Endothelial cell of umbilical vein (primary cell): Measurements from ENCODE around the gene CEP72. TPM values are rescaled to one million over a fixed set of nuclear protein-coding genes. Genes with fewer than 3 reads are reported as not detected.

ENCODE experiments used
- BruUV-seq: library from RNA; stranded (reverse); fragments of 400-500 nt; replicated peaks from 2 replicates; lab custom pipeline; 2021; lab: Mats Ljungman, UMichigan
- CTCF ChIA-PET: fragments of 300-600, 350-600 bp; sonication (Branson Sonifier 250); formaldehyde crosslinking; loops from one replicate; lab custom pipeline; 2021; ENCODE audit warnings: antibody characterized with exemption, inconsistent platforms; lab: Charles Lee
- POLR2A ChIA-PET: fragments of 300-600, 350-600 bp; sonication (Branson Sonifier 250); formaldehyde crosslinking; loops from one replicate; lab custom pipeline; 2021; ENCODE audit warnings: antibody characterized with exemption, inconsistent platforms; lab: Charles Lee
- DNase-seq: peaks from one replicate; pipeline ENCODE4 v3.0.0-alpha.2; 2011; ENCODE audit warnings: low read depth, low spot score
- FAIRE-seq: peaks from 2 replicates; lab custom pipeline; 2011; peaks lifted over from hg19 to GRCh38; lab: Jason Lieb, UNC
- H2AFZ ChIP-seq: 2 replicates; pipeline ENCODE4 v1.6.0; 2012; ENCODE audit warnings: low read depth, low read length, control low read depth, inconsistent platforms
- H3K27ac ChIP-seq: 2 replicates; pipeline ENCODE4 v1.5.1; 2011; ENCODE audit warnings: low read depth, mild to moderate bottlenecking, control low read depth, low read length, moderate library complexity; ENCODE audit not compliant: insufficient read depth
- H3K27me3 ChIP-seq, 2 experiments: 2 replicates each; pipeline versions ENCODE4 v1.6.0 to v1.6.1; 2011; ENCODE audit warnings: low read length in 2 of 2, mixed read lengths in 1 of 2; ENCODE audit not compliant: control insufficient read depth in 2 of 2, insufficient read depth in 2 of 2
- H3K36me3 ChIP-seq, 2 experiments: 2 replicates in 1 of 2; 3 replicates in 1 of 2; pipeline ENCODE4 v1.5.1; 2011; ENCODE audit warnings: low read length in 2 of 2, mild to moderate bottlenecking in 1 of 2, moderate library complexity in 1 of 2; ENCODE audit not compliant: control insufficient read depth in 2 of 2, insufficient read depth in 2 of 2; ENCODE audit errors: extremely low read depth in 1 of 2
- H3K4me1 ChIP-seq: 3 replicates; pipeline ENCODE4 v1.5.1; 2011; ENCODE audit warnings: mild to moderate bottlenecking, low read length; ENCODE audit not compliant: control insufficient read depth, insufficient read depth; ENCODE audit errors: extremely low read depth
- H3K4me2 ChIP-seq: 2 replicates; pipeline ENCODE4 v1.6.1; 2011; ENCODE audit warnings: low read length, control low read depth, mixed read lengths; ENCODE audit not compliant: insufficient read depth
- H3K4me3 ChIP-seq, 3 experiments: fragments of 200-600 bp in 1 of 3; sonication (generic), shearing (Covaris generic) in 1 of 3; replicated peaks in 1 of 3; 2 replicates each; pipeline ENCODE4 v1.5.1; 2011 to 2016; ENCODE audit warnings: control low read depth in 3 of 3, low read length in 3 of 3, mild to moderate bottlenecking in 2 of 3, inconsistent platforms in 1 of 3, low read depth in 1 of 3, moderate library complexity in 1 of 3; ENCODE audit not compliant: insufficient read depth in 1 of 3
- H3K79me2 ChIP-seq: 2 replicates; pipeline ENCODE4 v1.6.0; 2012; ENCODE audit warnings: low read length, inconsistent platforms; ENCODE audit not compliant: control insufficient read depth, insufficient read depth
- H3K9ac ChIP-seq: replicated peaks from 2 replicates; pipeline ENCODE3; 2011; ENCODE audit warnings: low read length, control low read depth; ENCODE audit not compliant: insufficient read depth; ENCODE audit errors: extremely low read depth
- H3K9me1 ChIP-seq: replicated peaks from 3 replicates; pipeline ENCODE4 v1.6.0; 2011; ENCODE audit warnings: mild to moderate bottlenecking, low read length; ENCODE audit not compliant: control insufficient read depth, insufficient read depth; ENCODE audit errors: extremely low read depth
- H3K9me3 ChIP-seq: replicated peaks from 2 replicates; pipeline ENCODE4 v1.5.1; 2012; ENCODE audit warnings: low read length, inconsistent platforms; ENCODE audit not compliant: control insufficient read depth, insufficient read depth
- H4K20me1 ChIP-seq: replicated peaks from 2 replicates; pipeline ENCODE3; 2011; ENCODE audit warnings: mild to moderate bottlenecking, low read length; ENCODE audit not compliant: control insufficient read depth, insufficient read depth; ENCODE audit errors: extremely low read depth
- CTCF ChIP-seq, 2 donors: IDR thresholded peaks; 1 replicate in 1 of 2; 2 replicates in 1 of 2; pipeline ENCODE4 v1.5.1; 2011; ENCODE audit warnings: low read length in 2 of 2, mild to moderate bottlenecking in 2 of 2, moderate library complexity in 2 of 2, control low read depth in 1 of 2, inconsistent platforms in 1 of 2, low read depth in 1 of 2; ENCODE audit not compliant: insufficient read depth in 1 of 2; ENCODE audit errors: extremely low read depth in 1 of 2
- EZH2 ChIP-seq: IDR thresholded peaks from 2 replicates; pipeline ENCODE4 v1.6.1; 2012; ENCODE audit warnings: borderline replicate concordance, low read depth, mild to moderate bottlenecking, moderate library complexity, low read length, inconsistent platforms; ENCODE audit not compliant: severe bottlenecking
- FOS ChIP-seq: IDR thresholded peaks from 2 replicates; pipeline ENCODE4 v1.6.1; 2011; ENCODE audit warnings: mild to moderate bottlenecking, low read length, moderate library complexity, borderline replicate concordance; ENCODE audit not compliant: insufficient read depth
- GATA2 ChIP-seq: IDR thresholded peaks from 2 replicates; pipeline ENCODE4 v1.7.0; 2011; ENCODE audit warnings: low read depth, mild to moderate bottlenecking, moderate library complexity, mixed read lengths, low read length; ENCODE audit not compliant: insufficient read length, insufficient read depth
- JUN ChIP-seq: IDR thresholded peaks from 2 replicates; pipeline ENCODE4 v1.6.1; 2011; ENCODE audit warnings: borderline replicate concordance, low read depth; ENCODE audit not compliant: insufficient read length, insufficient read depth
- MAX ChIP-seq: IDR thresholded peaks from 2 replicates; pipeline ENCODE4 v1.6.1; 2011; ENCODE audit not compliant: insufficient read depth, insufficient read length
- MYC ChIP-seq: IDR thresholded peaks from one replicate; pipeline ENCODE4 v1.6.1; 2011; ENCODE audit warnings: mild to moderate bottlenecking, low read depth, low read length
- POLR2A ChIP-seq: IDR thresholded peaks from 2 replicates; pipeline ENCODE4 v1.6.1; 2012; ENCODE audit warnings: low read depth, mild to moderate bottlenecking, control low read depth, low read length
- POLR2AphosphoS5 ChIP-seq: IDR thresholded peaks from 2 replicates; pipeline ENCODE4 v1.6.1; 2012; ENCODE audit warnings: low read depth, mild to moderate bottlenecking, control low read depth, low read length, moderate library complexity; ENCODE audit not compliant: insufficient read depth
- dilution Hi-C: fragments of 300-500 bp; cut with MboI; formaldehyde crosslinking; loops from one replicate; pipeline ENCODE4 v1.15.0; 2019; ENCODE audit warnings: low sequenced_read_pairs; ENCODE audit not compliant: extremely low pct_ligation_motif_present
- intact Hi-C: fragments of 100-400 bp; cut with micrococcal nuclease; formaldehyde crosslinking; loops from one replicate; pipeline ENCODE4 v1.10.0; 2022
- polyA plus RNA-seq, 4 experiments: library from polyadenylated mRNA; depleted of rRNA in 3 of 4; stranded (reverse) in 3 of 4; unstranded in 1 of 4; fragments of >200 nt; gene quantifications; 2 replicates each; pipeline versions ENCODE4 v1.2.1 to v1.2.3, GENCODE V29; 2011 to 2012; ENCODE audit warnings: missing spikeins in 1 of 4
- total RNA-seq: library from RNA; stranded (reverse); gene quantifications from 2 replicates; pipeline ENCODE4 v1.2.3, GENCODE V29; 2021

CEP72 gene
- total and polyA plus RNA-seq, 2 donors (not counting 3 experiments of a cell fraction or from before 2014, with no cell fraction given) = 2.9 to 9.5 TPM

- Histone ChIP-seq H3K9me1 (no peaks in the 10 kb centered on the region), H3K27me3 (no peaks in the 10 kb centered on the region), H4K20me1 (no peaks in the 10 kb centered on the region), H3K79me2 (no peaks in the 10 kb centered on the region), H3K9me3 (no peaks in the 10 kb centered on the region), H3K4me3 (no peak overlapping the region), H2AFZ (no peak overlapping the region), H3K27ac (no peak overlapping the region), H3K9ac (no peak overlapping the region), H3K36me3 (peaks cover 0 to 8% of the 10 kb centered on the region in 2 experiments), H3K4me1 (no peaks in the 10 kb centered on the region), H3K4me2 (no peak overlapping the region)
- CTCF ChIA-PET = no interaction called here
- POLR2A ChIA-PET = no interaction called here
- DNase-seq = no peak
- dilution Hi-C loops = no loop called here
- BruUV-seq = no TSS peak
- no peak for FAIRE-seq
- TF ChIP-seq POLR2A (no peak), CTCF (IDR thresholded peaks at IDR 0.05; ENCODE audit: extremely low read depth in 1 of 2, insufficient read depth in 1 of 2, low read depth in 1 of 2, low read length in 2 of 2) (no peak), POLR2AphosphoS5 (no peak), GATA2 (no peak), MAX (no peak), EZH2 (no peak), JUN (no peak), FOS (no peak), MYC (no peak)
- intact Hi-C loops = no loop called here
Observed at GRCh38 chr5:622359-622758, 10.2 kb downstream of the CEP72 start.
